ENCODE data around the gene FBXL3.
A peak's percentile ranks its signal among the peaks of the same experiment; 100 is the strongest.
"Not testable (repeated sequence)": the region's sequence is repeated elsewhere in the genome, so short reads cannot be mapped to it uniquely, and the experiment has no call there.

FBXL3 gene

DNA sequence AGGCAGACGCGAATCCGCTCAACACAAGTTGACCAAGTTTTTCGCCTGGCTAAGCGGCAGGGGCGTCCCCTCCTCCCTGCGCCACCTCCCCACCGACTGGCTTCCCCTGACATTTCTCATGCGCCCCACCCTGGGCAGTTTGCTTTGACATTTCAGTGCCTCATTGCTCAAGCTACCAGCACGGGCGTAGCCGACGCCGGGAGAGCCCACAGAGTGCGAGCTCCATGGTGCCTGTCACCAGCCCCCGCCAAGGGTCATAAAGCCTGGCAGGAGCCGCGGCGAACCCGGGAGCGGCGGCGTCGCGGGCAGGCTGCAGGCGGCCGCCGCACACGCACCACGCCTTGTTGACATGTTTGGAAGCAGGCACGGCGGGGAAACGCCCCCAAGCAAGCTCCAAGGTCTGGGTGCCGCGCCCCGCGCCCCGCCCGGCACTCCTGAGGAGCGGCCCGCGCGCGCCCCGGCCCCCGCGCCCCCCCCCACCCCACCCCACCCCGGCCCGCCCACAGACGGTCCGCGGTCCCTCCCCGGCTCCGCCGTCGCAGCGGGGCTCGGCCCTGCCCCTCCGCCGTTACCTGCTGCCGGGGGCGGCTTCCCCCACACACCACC is 601 bp downstream of the FBXL3 start:
- DNase-seq: peak; percentile 50 to 68 (median 60)

DNA sequence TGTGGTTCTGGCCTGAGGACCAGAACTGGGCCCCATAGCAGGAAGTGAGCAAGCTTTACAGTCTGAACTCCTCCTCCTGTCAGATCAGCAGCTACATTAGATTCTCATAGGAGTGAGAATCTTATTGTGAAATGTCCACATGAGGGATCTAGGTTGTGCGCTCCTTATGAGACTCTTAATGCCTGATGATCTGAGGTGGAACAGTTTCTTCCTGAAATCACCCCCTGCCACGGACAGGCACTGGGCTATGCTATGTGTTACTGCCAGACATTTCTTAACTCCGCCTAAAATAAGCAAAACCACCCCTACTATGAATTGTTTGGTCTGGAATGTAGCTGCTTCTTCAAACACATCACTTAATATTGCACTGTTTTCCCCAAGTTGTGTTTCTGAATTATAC is 4.6 kb downstream of the FBXL3 start:
- DNase-seq: no peak

DNA sequence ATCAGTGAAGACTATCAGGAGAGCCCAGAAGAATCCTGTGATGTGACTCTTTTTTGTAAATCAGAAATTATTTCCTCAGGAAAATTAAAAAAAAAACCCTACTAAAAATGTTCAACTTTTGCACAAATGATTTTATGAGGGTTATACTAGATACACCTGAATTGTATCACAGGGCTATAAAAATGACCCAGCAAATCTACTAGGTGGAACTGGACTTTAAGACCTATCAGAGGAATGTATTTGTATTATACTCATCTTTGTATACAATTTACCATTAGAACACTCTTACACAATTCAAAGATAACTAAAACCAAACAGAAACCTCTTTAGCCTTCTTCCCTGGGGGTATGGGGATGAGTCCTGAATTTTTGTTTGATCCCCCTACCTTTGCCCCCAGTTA is 7.2 kb downstream of the FBXL3 start:
- no peak for DNase-seq

- DNase-seq: no peak
These were observed 9.9 kb downstream of the FBXL3 start for GRCh38 chr13:77016888-77017623.

- no peak for DNase-seq
These were observed 10.6 kb downstream of the FBXL3 start for GRCh38 chr13:77016251-77016812.

- DNase-seq: no peak
These were observed 11.9 kb downstream of the FBXL3 start for GRCh38 chr13:77014906-77015685.

GRCh38 chr13:77013853-77014542 is 13.0 kb downstream of the FBXL3 start:
- no peak for DNase-seq

DNA sequence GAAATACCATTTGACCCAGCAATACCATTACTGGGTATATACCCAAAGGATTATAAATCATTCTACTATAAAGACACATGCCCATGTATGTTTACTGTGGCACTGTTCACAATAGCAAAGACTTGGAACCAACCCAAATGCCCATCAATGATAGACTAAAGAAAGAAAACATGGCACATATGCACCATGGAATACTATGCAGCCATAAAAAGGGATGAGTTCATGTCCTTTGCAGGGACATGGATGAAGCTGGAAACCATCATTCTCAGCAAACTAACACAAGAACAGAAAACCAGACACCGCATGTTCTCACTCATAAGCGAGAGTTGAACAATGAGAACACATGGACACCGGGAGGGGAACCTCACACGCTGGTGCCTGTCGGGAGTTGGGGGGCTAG is 17.2 kb downstream of the FBXL3 start:
- DNase-seq: not testable (repeated sequence)

DNA sequence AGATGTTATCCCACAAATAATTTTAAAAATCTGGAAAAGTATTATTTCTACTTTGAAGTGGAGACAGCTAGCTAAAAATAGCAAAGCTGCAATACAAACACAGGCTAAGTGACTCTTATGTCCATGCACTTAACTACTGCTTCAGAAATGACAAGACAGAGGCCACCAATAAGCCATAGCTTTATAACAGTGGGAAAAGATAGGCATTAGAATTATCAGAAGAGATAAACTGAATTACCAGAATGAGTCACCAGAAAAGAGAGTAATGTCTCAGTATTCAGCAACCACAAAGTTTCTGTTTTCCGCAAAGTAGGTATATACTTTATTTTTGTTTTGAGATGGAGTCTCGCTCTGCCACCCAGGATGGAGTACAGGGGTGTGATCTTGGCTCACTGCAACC is 17.9 kb downstream of the FBXL3 start:
- DNase-seq: no peak

- DNase-seq: not testable (repeated sequence)
These were observed 18.6 kb downstream of the FBXL3 start for GRCh38 chr13:77008337-77008736.

DNA sequence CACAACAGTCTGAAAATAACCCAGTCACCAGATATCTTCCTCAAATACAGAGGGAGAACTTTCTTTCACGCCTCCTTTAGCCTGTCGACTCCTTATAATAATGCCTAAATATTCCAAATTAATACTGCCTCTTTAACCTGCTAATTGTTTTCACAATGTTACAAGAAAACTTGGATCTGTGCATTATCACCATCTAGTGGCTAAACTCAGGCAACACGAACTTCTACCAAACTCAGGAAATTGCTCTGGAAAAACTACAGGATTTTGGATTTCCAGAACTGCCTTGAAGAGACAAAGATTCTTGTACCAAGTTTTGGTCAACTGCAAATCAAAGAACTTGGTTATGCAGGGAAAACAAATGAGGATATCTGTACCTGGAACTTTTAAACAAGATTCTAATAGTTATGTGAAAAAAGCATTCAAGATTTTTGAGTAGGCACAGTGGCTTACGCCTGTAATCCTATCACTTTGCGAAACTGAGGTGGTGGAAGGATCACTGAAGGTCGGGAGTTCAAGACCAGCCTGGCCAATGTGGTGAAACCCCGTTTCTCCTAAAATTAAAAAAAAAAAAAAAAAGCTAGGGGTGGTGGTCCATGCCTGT is 24.3 kb downstream of the FBXL3 start:
- DNase-seq: no peak

- DNase-seq: no peak
These were observed 24.9 kb downstream of the FBXL3 start for GRCh38 chr13:77001963-77002587.

DNA sequence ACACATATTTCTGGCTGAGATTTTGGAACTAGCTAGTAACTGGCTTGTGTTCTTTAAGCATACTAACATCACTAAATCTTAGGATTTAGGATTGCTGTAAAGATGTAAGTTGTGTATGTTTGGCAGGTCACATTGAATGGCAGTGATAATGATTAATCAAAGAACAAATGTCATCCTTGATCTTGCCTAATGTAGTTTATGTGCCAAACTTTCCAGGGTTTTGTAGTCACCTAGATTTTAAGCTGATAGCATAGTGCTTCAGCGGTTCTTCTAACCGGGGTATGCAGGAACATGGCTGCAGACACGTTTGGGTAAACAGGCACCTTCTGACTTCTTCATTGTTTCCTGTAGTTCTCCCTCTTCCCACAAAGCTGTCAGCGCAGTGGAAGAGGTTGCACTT is 25.4 kb downstream of the FBXL3 start:
- no peak for DNase-seq

GRCh38 chr13:77000475-77000874 is 26.5 kb downstream of the FBXL3 start:
- DNase-seq: no peak

DNA sequence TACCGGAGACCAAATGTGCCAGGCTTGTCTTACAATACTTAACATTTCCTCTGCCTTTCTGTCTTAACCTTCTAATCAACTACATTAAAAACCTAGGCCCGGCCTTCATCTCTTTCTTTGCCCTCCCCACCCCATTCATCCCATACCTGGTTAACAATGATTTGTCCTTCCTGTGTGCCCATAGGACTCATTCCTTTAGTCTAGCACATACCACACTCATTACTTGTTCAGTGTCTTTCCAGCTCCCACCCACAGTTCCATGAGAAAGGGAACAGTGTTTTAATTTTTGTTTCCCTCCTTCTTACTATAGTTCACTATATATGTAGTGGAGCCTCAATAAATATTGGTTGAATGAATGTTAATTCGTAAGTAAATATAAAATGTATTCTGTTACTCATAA is 32.7 kb downstream of the FBXL3 start:
- no peak for DNase-seq

DNA sequence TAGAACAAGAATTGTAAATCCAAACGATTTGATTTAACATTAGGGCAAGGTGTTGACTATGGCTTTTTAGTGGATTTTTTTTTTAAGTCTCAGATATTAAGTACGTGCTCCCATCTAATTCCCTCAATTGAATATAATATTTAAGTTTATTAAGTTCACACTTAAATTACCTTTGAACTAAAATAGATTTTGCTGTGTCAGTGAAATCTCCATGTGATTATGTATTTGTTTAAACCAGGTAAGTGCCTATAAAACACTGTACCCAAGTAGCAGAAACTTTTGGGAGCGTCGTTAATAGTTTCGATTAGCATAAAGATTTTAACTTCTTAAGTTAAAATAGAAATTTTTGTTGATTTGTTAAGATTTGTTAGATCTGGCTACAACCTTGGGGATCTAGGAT is 33.5 kb downstream of the FBXL3 start:
- no peak for DNase-seq

DNA sequence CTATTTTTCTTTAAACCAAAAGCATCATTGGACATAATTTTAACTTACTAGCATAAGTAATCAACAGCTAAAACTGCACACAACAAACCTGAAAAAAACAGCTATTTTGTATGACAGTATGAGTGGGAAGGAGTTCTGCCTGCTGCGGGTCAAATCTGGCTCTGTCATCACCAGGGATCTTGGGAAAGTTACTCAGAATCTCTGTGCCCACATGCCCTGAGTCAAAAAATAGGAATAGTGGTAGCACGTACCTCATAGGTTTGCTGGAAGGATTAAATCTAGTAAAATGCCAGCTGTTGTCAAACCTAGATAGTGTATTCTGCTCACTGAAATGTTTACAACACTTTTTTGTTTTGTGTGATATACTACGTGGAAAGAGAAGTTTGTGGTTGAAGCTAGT is 33.9 kb downstream of the FBXL3 start:
- no peak for DNase-seq

DNA sequence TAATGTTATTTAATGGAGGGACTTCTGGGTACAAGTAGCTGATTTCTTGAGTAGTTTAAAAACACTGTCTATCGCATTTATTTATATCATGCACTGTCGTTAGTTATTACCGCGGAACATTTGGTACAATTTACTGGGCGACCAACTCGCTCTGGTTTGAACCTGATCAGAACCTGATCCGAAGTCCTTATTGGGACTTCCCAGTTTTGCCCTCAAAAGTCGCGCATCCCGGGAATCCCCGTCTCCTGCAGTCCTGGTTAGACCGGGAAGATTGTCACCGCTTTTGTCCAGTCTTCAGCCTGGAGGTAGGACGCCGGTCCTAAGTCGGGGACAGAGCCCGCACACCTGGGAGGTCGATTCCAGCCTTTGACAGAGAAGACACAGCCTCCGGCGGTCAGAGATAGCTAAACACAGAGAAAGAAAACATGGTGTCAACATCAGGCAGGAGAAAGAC is 34.4 kb downstream of the FBXL3 start:
- peak in 1 of 4 experiments; percentile 4 for DNase-seq

- DNase-seq: peak; percentile 79 to 95 (median 91)
These were observed 35.0 kb downstream of the FBXL3 start, which contains the start of gene CLN5 for GRCh38 chr13:76991796-76992547. Gene CLN5 (plus strand): TSS chr13:76992081. CDS start chr13:76992099, 18 bp downstream.

GRCh38 chr13:76991432-76991795 is 35.5 kb downstream of the FBXL3 start:
- DNase-seq: peak; percentile 39 to 63 (median 58)

GRCh38 chr13:76983676-76984075 is 43.3 kb downstream of the FBXL3 start:
- DNase-seq: no peak

Data from activated CD4-positive, CD25-positive, alpha-beta regulatory T cell (primary cell).